ENCODE measurements around the gene ANKRD17.

GRCh38 chr4:73066445-73066844, 192.2 kb downstream of the ANKRD17 start:
- no peak for TF ChIP-seq CTCF (IDR thresholded peaks at IDR 0.05; ENCODE audit: borderline replicate concordance, extremely low read depth, low read length, poor library complexity, severe bottlenecking)
- no peak for TF ChIP-seq EZH2 (IDR thresholded peaks at IDR 0.05; ENCODE audit: borderline replicate concordance, low read depth, low read length, severe bottlenecking)
